Metanephros (tissue), 2 donors: ENCODE data around the gene CELSR3. TPM values are rescaled to one million over a fixed set of nuclear protein-coding genes. Genes with fewer than 3 reads are reported as not detected.

Experiments
- small RNA-seq: library from RNA; depleted of rRNA; stranded (forward); fragments of <200 nt; gene quantifications from one replicate; pipeline ENCODE3, GENCODE V24; 2014; ENCODE audit warnings: low replicate concordance
- total RNA-seq: library from RNA; depleted of rRNA; stranded (reverse); fragments of >200 nt; gene quantifications from one replicate; pipeline ENCODE4 v1.2.3, GENCODE V29; 2014

CELSR3 gene, protein sequence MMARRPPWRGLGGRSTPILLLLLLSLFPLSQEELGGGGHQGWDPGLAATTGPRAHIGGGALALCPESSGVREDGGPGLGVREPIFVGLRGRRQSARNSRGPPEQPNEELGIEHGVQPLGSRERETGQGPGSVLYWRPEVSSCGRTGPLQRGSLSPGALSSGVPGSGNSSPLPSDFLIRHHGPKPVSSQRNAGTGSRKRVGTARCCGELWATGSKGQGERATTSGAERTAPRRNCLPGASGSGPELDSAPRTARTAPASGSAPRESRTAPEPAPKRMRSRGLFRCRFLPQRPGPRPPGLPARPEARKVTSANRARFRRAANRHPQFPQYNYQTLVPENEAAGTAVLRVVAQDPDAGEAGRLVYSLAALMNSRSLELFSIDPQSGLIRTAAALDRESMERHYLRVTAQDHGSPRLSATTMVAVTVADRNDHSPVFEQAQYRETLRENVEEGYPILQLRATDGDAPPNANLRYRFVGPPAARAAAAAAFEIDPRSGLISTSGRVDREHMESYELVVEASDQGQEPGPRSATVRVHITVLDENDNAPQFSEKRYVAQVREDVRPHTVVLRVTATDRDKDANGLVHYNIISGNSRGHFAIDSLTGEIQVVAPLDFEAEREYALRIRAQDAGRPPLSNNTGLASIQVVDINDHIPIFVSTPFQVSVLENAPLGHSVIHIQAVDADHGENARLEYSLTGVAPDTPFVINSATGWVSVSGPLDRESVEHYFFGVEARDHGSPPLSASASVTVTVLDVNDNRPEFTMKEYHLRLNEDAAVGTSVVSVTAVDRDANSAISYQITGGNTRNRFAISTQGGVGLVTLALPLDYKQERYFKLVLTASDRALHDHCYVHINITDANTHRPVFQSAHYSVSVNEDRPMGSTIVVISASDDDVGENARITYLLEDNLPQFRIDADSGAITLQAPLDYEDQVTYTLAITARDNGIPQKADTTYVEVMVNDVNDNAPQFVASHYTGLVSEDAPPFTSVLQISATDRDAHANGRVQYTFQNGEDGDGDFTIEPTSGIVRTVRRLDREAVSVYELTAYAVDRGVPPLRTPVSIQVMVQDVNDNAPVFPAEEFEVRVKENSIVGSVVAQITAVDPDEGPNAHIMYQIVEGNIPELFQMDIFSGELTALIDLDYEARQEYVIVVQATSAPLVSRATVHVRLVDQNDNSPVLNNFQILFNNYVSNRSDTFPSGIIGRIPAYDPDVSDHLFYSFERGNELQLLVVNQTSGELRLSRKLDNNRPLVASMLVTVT (N-terminal part only)
- 0.70 TPM for total RNA-seq

GRCh38 chr3:48662753-48663488 lies at the start of gene CELSR3:
CELSR3 (minus strand) TSS chr3:48662886; CDS start chr3:48662634, 252 bp downstream.

DNA sequence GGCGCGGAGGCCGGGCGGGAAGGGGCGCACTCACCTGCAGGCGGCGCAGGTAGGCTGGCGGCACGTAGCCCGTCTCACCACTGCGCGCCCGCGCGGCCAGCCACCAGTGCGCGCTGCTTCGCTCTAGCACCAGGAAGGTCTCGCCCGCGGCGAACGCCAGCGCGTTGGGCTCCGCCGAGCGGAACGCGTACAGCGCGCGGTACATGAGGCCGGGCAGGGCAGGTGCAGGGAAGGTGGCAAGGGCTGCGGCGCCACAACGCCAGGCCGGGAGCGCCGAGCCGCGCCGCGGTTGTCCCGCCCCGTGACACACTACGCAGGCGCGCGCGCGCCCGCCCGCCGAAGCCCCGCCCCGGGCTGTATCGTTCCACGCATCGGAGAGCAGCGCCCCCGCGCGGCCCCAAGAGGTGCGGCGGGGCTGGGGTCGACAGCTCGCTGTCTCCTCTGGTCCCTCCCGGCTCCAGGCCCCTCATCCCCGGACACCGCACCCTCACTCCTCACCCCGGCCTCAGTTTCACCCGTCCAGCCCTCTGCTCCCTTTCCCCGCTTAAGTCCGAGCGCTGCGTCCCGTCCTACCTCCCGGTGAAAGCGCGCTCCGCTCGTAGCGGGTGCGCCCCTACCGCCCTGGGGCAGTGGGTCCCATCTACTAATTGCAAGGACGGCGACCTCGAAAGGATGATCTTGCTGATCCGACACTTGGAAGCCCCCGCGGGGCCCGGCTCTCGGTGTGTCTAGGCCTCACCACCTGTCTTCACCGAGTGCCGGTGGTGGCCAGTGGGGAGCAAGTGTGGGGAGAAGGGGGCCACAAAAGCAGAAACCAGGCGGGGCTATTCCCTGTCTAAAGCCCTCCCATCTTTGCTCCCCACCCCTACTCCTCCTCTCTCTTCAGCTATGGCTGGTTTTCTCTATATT lies 23.2 kb upstream of the CELSR3 start, which contains the start of gene NCKIPSD:
Gene NCKIPSD, minus strand, starts transcription at position 313 of the 909 bp plus-strand sequence. Its CDS starts 108 bp downstream, at position 205.

DNA sequence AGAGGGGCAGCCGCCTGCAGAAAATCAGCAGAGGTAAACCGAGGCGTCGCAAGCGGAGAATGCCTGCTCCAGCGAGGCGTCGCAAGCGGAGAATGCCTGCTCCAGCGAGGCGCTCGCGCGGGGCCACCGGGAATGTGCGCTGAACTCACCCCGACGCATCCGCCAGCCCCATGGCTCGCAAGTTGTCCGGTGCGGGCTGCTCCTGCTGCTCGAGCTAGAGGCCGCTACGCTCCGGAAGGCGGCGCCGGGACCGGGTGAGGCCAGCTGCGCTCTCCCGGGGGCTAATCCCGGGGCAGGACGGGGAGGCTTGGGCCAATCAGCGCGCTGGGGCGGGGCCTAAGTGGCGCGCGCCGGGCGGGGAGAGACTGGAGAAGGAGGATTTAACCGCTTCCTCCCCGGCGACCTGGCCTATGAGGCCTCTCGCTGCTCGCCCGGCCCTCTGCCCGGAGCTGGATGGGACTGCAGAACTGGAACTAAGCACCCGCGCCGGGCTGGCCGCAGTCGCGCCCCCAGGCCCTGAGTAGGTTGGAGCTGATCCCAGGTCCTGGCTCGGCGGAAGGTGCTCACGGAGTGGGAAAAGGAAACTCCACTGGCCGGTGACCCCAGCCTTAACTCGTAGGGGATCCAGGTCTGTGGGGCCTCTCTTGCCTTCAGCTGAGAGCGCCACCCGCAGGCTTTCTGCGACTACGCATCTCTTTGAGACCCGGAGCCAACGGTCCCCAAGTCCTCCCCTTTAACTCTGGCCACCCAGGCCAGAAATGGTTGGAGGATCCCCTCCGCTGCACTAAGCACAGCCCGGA lies 27.3 kb downstream of the CELSR3 start, which contains the start of gene SLC26A6:
Gene SLC26A6, minus strand, starts transcription at position 240 of the 800 bp plus-strand sequence. Its CDS starts 68 bp downstream, at position 172.

GRCh38 chr3:48621461-48621869 lies 41.2 kb downstream of the CELSR3 start, which contains the start of gene TMEM89:
TMEM89 (minus strand) TSS chr3:48621769; CDS start chr3:48621756, 13 bp downstream.

DNA sequence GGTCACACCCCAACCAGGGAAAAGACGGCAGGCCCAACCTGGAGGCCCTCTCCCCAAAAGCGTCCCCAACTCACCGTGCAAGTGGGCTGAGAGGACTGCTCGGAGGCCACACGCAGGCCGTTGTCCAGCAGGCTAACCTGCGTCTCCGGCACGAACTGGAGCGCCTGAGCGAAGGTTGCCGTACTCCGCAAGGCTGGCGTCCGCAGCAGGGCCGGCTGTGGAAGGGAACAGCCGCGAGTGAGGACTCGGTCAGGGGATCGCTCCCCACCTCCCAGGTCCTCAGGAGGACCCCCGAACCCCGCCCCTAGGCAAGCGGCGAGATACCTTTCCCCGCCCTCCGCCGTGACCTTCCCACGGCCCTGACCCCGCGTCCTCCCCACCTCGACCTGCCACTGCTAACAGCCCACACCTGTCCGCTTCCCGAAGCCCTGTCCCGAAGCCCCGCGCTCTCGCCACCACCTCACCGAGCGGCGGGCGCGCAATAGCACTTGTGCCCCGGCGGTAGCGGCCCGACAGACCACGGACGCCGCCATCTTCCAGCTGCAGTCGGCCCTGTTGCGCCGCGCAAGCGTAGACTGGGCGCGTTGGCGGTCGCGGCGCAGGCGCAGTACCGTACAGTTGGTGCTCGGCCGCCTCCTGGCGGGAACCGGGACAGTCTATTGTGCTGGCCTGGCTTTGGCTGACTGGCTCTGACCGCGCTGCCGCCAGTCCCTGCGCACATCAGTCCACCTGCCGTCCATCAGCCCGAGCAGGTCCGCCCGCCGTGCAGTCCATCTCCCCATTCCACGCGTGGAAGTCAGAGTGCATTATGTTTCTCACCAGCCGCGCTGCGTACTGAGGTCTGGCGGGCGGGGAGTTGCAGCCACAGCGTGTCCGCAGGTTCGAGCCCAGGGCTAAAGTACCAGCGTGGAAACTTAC lies 53.3 kb downstream of the CELSR3 start, which contains the start of gene UQCRC1:
Gene UQCRC1, minus strand, starts transcription at position 559 of the 918 bp plus-strand sequence. Its CDS starts 26 bp downstream, at position 533.

GRCh38 chr3:48595075-48595525 lies 67.6 kb downstream of the CELSR3 start, which contains the start of gene COL7A1:
COL7A1 (minus strand) TSS chr3:48595329; CDS start chr3:48595159, 170 bp downstream.

Small RNA genes within 50 kb of the gene (small RNA-seq; reads per million reads assigned to genes)
- gene AC141002.1 = not detected

Other genes starting within 250 kb of the CELSR3 start
- gene PLXNB1, start 232.8 kb downstream of the CELSR3 start, total RNA-seq = 202 TPM
- gene CCDC51, start 222.8 kb downstream of the CELSR3 start, total RNA-seq = 18.6 TPM
- gene TMA7, start 222.6 kb downstream of the CELSR3 start, total RNA-seq = 106 TPM
- gene ATRIP, start 216.1 kb downstream of the CELSR3 start, total RNA-seq = 5.8 TPM
- 67.4 TPM for gene SHISA5, start 158.7 kb downstream of the CELSR3 start, total RNA-seq
- 8.2 TPM for gene PFKFB4, start 106.1 kb downstream of the CELSR3 start, total RNA-seq
- 0.29 TPM for gene UCN2, start 99.1 kb downstream of the CELSR3 start, total RNA-seq
- gene COL7A1, start 67.6 kb downstream of the CELSR3 start, total RNA-seq = 27.4 TPM
- 253 TPM for gene UQCRC1, start 53.2 kb downstream of the CELSR3 start, total RNA-seq
- not detected for gene TMEM89, start 41.1 kb downstream of the CELSR3 start, total RNA-seq
- 25.6 TPM for gene SLC26A6, start 27.4 kb downstream of the CELSR3 start, total RNA-seq
- gene NCKIPSD, start 23.0 kb upstream of the CELSR3 start, total RNA-seq = 19.3 TPM
- gene IP6K2, start 54.3 kb upstream of the CELSR3 start, total RNA-seq = 111 TPM
- gene PRKAR2A, start 185.0 kb upstream of the CELSR3 start, total RNA-seq = 24.2 TPM
- gene SLC25A20, start 236.0 kb upstream of the CELSR3 start, total RNA-seq = 15.2 TPM